GM12864 (cell line): ENCODE results near the gene LILRB5.
"Not testable (repeated sequence)": the region's sequence is repeated elsewhere in the genome, so short reads cannot be mapped to it uniquely, and the experiment has no call there.

Experiments
- DNase-seq: peaks from one replicate; pipeline ENCODE4 v3.0.0-alpha.2; 2011; ENCODE audit warnings: low read depth
- H3K4me3 ChIP-seq: 2 replicates; pipeline ENCODE4 v1.5.1; 2011; ENCODE audit warnings: mild to moderate bottlenecking, low read depth, low read length, control low read depth
- CTCF ChIP-seq: IDR thresholded peaks from 2 replicates; pipeline ENCODE4 v1.5.1; 2011; ENCODE audit warnings: low read depth, mild to moderate bottlenecking, moderate library complexity, low read length, control low read depth, inconsistent platforms; ENCODE audit errors: missing control alignments

LILRB5 gene

GRCh38 chr19:54279406-54279962 is 22.4 kb upstream of the LILRB5 start:
- no peak overlapping the region for H3K4me3 ChIP-seq
- no peak for DNase-seq

GRCh38 chr19:54278571-54279195 is 21.6 kb upstream of the LILRB5 start:
- not testable (repeated sequence) for H3K4me3 ChIP-seq, DNase-seq

More at GRCh38 chr19:54279406-54279962, 22.4 kb upstream of the LILRB5 start:
- no peak for TF ChIP-seq CTCF

GRCh38 chr19:54278056-54278455 is 21.0 kb upstream of the LILRB5 start:
- H3K4me3 ChIP-seq, DNase-seq: not testable (repeated sequence)

GRCh38 chr19:54277111-54277615 is 20.1 kb upstream of the LILRB5 start:
- not testable (repeated sequence) for H3K4me3 ChIP-seq

GRCh38 chr19:54275951-54276350 is 18.9 kb upstream of the LILRB5 start:
- H3K4me3 ChIP-seq, result no peak overlapping the region
- TF ChIP-seq CTCF, result no peak
- DNase-seq, result no peak

More at GRCh38 chr19:54277111-54277615, 20.1 kb upstream of the LILRB5 start:
- not testable (repeated sequence) for DNase-seq

GRCh38 chr19:54274516-54274915 is 17.4 kb upstream of the LILRB5 start:
- DNase-seq, H3K4me3 ChIP-seq: not testable (repeated sequence)

GRCh38 chr19:54273821-54274220 is 16.7 kb upstream of the LILRB5 start:
- DNase-seq, result no peak
- no peak for TF ChIP-seq CTCF
- no peak overlapping the region for H3K4me3 ChIP-seq

- DNase-seq, result not testable (repeated sequence)
Measured at GRCh38 chr19:54272181-54272580, 15.1 kb upstream of the LILRB5 start.

GRCh38 chr19:54271587-54271986 is 14.5 kb upstream of the LILRB5 start:
- DNase-seq, H3K4me3 ChIP-seq: not testable (repeated sequence)

More at GRCh38 chr19:54272181-54272580, 15.1 kb upstream of the LILRB5 start:
- not testable (repeated sequence) for H3K4me3 ChIP-seq

- no peak for DNase-seq
- no peak for TF ChIP-seq CTCF
- no peak overlapping the region for H3K4me3 ChIP-seq
Measured at GRCh38 chr19:54271106-54271505, 14.0 kb upstream of the LILRB5 start.
